A673 (cell line): ENCODE data around the gene CABLES1. TPM values are rescaled to one million over a fixed set of nuclear protein-coding genes. Genes with fewer than 3 reads are reported as not detected.

Experiments used
- BruUV-seq: library from RNA; stranded (reverse); fragments of 400-500 nt; replicated peaks from 2 replicates; lab custom pipeline; 2021; lab: Mats Ljungman, UMichigan
- CTCF ChIA-PET: fragments of 300-600 bp; sonication (Branson Sonifier 250); formaldehyde crosslinking; loops from one replicate; lab custom pipeline; 2022; ENCODE audit warnings: antibody characterized with exemption; lab: Charles Lee
- POLR2A ChIA-PET: fragments of 300-600 bp; sonication (Branson Sonifier 250); formaldehyde crosslinking; loops from one replicate; lab custom pipeline; 2022; ENCODE audit warnings: antibody characterized with exemption; ENCODE audit not compliant: low non-redundant PET; lab: Charles Lee
- DNase-seq: peaks from one replicate; pipeline ENCODE4 v3.0.0-alpha.2; 2015; ENCODE audit warnings: low spot score
- H3K27ac ChIP-seq: fragments of 200-600 bp; sonication (generic); 2 replicates; pipeline ENCODE4 v1.5.1; 2016; ENCODE audit warnings: mixed run types, low read depth, mild to moderate bottlenecking, mixed read lengths, antibody characterized with exemption, low read length; ENCODE audit not compliant: poor library complexity, severe bottlenecking
- H3K27me3 ChIP-seq: fragments of 200-600 bp; sonication (generic); replicated peaks from 2 replicates; pipeline ENCODE4 v1.6.1; 2017; ENCODE audit warnings: mixed run types, low read depth, mild to moderate bottlenecking, mixed read lengths, antibody characterized with exemption, low read length; ENCODE audit not compliant: insufficient read depth, poor library complexity
- H3K36me3 ChIP-seq: fragments of 200-600 bp; sonication (generic); 2 replicates; pipeline ENCODE4 v1.6.1; 2016; ENCODE audit warnings: mixed run types, mild to moderate bottlenecking, mixed read lengths, antibody characterized with exemption, low read length; ENCODE audit not compliant: insufficient read depth, poor library complexity, severe bottlenecking
- H3K4me1 ChIP-seq: fragments of 200-600 bp; sonication (generic); 2 replicates; pipeline ENCODE4 v1.6.1; 2017; ENCODE audit warnings: mixed run types, mild to moderate bottlenecking, mixed read lengths, antibody characterized with exemption, low read length; ENCODE audit not compliant: insufficient read depth, poor library complexity, severe bottlenecking
- H3K4me3 ChIP-seq: fragments of 200-600 bp; sonication (generic); 2 replicates; pipeline ENCODE4 v1.5.1; 2016; ENCODE audit warnings: low read depth, mixed run types, mild to moderate bottlenecking, mixed read lengths, low read length; ENCODE audit not compliant: poor library complexity, severe bottlenecking
- H3K9me3 ChIP-seq: fragments of 200-600 bp; sonication (generic); 2 replicates; pipeline ENCODE4 v1.6.1; 2016; ENCODE audit warnings: mixed run types, low read depth, mild to moderate bottlenecking, mixed read lengths, antibody characterized with exemption, low read length; ENCODE audit not compliant: poor library complexity, severe bottlenecking
- CTCF ChIP-seq: fragments of 300-800, 200-600 bp; sonication (generic); conservative IDR thresholded peaks from 2 replicates; pipeline ENCODE4 v1.5.1; 2017; ENCODE audit warnings: low read depth, mild to moderate bottlenecking, antibody characterized with exemption, low read length, moderate library complexity, mixed read lengths
- EZH2 ChIP-seq: fragments of 200-600 bp; sonication (generic); IDR thresholded peaks from 2 replicates; pipeline ENCODE4 v1.6.1; 2017; ENCODE audit warnings: borderline replicate concordance, low read depth, mild to moderate bottlenecking, mixed read lengths, antibody characterized with exemption, low read length; ENCODE audit not compliant: poor library complexity, severe bottlenecking
- intact Hi-C: fragments of 100-400 bp; cut with micrococcal nuclease; formaldehyde crosslinking; loops from one replicate; pipeline ENCODE4 v1.10.0; 2022; ENCODE audit not compliant: unreplicated experiment
- total RNA-seq: library from RNA; stranded (reverse); gene quantifications from 2 replicates; pipeline ENCODE4 v1.2.3, GENCODE V29; 2021

Gene CABLES1
- total RNA-seq, 1 experiment from 2014 or later: 7.2 TPM

- CTCF ChIA-PET: interaction anchor here (0.6 kb wide), 2 partner anchors 17 to 20 kb away, joined by 4 to 5 read pairs; no protein-coding TSS in a partner anchor
- BruUV-seq: no TSS peak
- no peak for TF ChIP-seq CTCF
- TF ChIP-seq EZH2: no peak
- no peaks in the 10 kb centered on the region for H3K4me1 ChIP-seq
- DNase-seq: no peak
- intact Hi-C loops: loop anchor here (5.0 kb wide), 1 partner anchor 51 kb away; no protein-coding TSS in a partner anchor
- no peaks in the 10 kb centered on the region for H3K27me3 ChIP-seq
- no peaks in the 10 kb centered on the region for H3K36me3 ChIP-seq
- no peak overlapping the region for H3K27ac ChIP-seq
- H3K9me3 ChIP-seq: no peaks in the 10 kb centered on the region
- POLR2A ChIA-PET: no interaction called here
- no peak overlapping the region for H3K4me3 ChIP-seq
Observed at GRCh38 chr18:23207994-23208393, 72.7 kb downstream of the CABLES1 start.

- ChIA-PET CTCF (no interaction called here), POLR2A (no interaction called here)
- H3K27me3 ChIP-seq: no peaks in the 10 kb centered on the region
- no peak overlapping the region for H3K4me3 ChIP-seq
- intact Hi-C loops: loop anchor here (5.0 kb wide), 1 partner anchor 51 kb away; no protein-coding TSS in a partner anchor
- H3K4me1 ChIP-seq: no peaks in the 10 kb centered on the region
- TF ChIP-seq CTCF (no peak), EZH2 (no peak)
- no peak for DNase-seq
- H3K9me3 ChIP-seq: no peaks in the 10 kb centered on the region
- no peak overlapping the region for H3K27ac ChIP-seq
- no TSS peak for BruUV-seq
- H3K36me3 ChIP-seq: no peaks in the 10 kb centered on the region
Observed at GRCh38 chr18:23208600-23208999, 73.3 kb downstream of the CABLES1 start.

GRCh38 chr18:23209031-23209430, 73.7 kb downstream of the CABLES1 start:
- Histone ChIP-seq H3K27me3 (no peaks in the 10 kb centered on the region), H3K27ac (no peak overlapping the region), H3K4me1 (no peaks in the 10 kb centered on the region), H3K4me3 (no peak overlapping the region), H3K9me3 (no peaks in the 10 kb centered on the region), H3K36me3 (no peaks in the 10 kb centered on the region)
- ChIA-PET POLR2A (no interaction called here), CTCF (no interaction called here)
- no TSS peak for BruUV-seq
- TF ChIP-seq CTCF (no peak), EZH2 (no peak)
- no peak for DNase-seq
- intact Hi-C loops: loop anchor here (5.0 kb wide), 1 partner anchor 52 kb away; no protein-coding TSS in a partner anchor
